HepG2 (cell line): ENCODE results near the gene ARHGAP25. TPM values are rescaled to one million over a fixed set of nuclear protein-coding genes. Genes with fewer than 3 reads are reported as not detected.

Experiments used
- CHD4 ChIP-seq: fragments of 200-600 bp; sonication (generic); IDR thresholded peaks from 2 replicates; pipeline ENCODE4 v1.7.0; 2017; ENCODE audit warnings: mild to moderate bottlenecking, low read length, borderline replicate concordance
- SNAPC2 ChIP-seq: sonication (generic); formaldehyde crosslinking; IDR thresholded peaks from 2 replicates; pipeline ENCODE4 v1.8.1; 2022; ENCODE audit warnings: mild to moderate bottlenecking, missing genetic modification reagents
- SNAPC4 ChIP-seq: sonication (generic); formaldehyde crosslinking; IDR thresholded peaks from 2 replicates; pipeline ENCODE4 v1.4.0; 2020; ENCODE audit warnings: mild to moderate bottlenecking, missing genetic modification reagents
- ZNF343 ChIP-seq: sonication (generic); formaldehyde crosslinking; IDR thresholded peaks from 2 replicates; pipeline ENCODE4 v1.4.0; 2020; ENCODE audit warnings: mild to moderate bottlenecking, missing genetic modification reagents
- ZNF496 ChIP-seq: sonication (generic); formaldehyde crosslinking; IDR thresholded peaks from 2 replicates; pipeline ENCODE4 v1.8.1; 2023; ENCODE audit warnings: mild to moderate bottlenecking, moderate library complexity, missing genetic modification reagents; ENCODE audit not compliant: insufficient replicate concordance
- ZNF609 ChIP-seq: sonication (generic); formaldehyde crosslinking; IDR thresholded peaks from 2 replicates; pipeline ENCODE4 v1.4.0; 2020; ENCODE audit warnings: mild to moderate bottlenecking, missing genetic modification reagents, borderline replicate concordance
- ZNF710 ChIP-seq: sonication (generic); formaldehyde crosslinking; IDR thresholded peaks from 2 replicates; pipeline ENCODE4 v1.5.0; 2020; ENCODE audit warnings: mild to moderate bottlenecking, missing genetic modification reagents, borderline replicate concordance
- polyA plus RNA-seq, 8 experiments: library from polyadenylated mRNA; depleted of rRNA in 3 of 8; stranded (reverse) in 7 of 8; unstranded in 1 of 8; fragments of >200 nt; fragmentation: Illumina TruSeq in 4 of 8; extraction: Trizol in 4 of 8; gene quantifications; 2 replicates each; pipeline versions ENCODE4 v1.2.1 to v1.2.3, GENCODE V29; 2011 to 2016; ENCODE audit warnings: low read depth in 4 of 8, missing spikeins in 1 of 8, mixed read lengths in 1 of 8; ENCODE audit not compliant: insufficient read depth in 1 of 8
- total RNA-seq, 5 experiments: library from RNA; depleted of rRNA; stranded (reverse); fragments of >200 nt; fragmentation: Illumina TruSeq; extraction: Trizol; gene quantifications; 2 replicates each; pipeline ENCODE4 v1.2.3, GENCODE V29; 2016; ENCODE audit warnings: low read depth in 1 of 5

ARHGAP25 gene
- total and polyA plus RNA-seq, 2 of the 13 experiments (the other 11 are each of a cell fraction or from before 2014, with no cell fraction given) = not detected

- TF ChIP-seq ZNF710 (CRISPR knock-in tag) (no peak), SNAPC4 (no peak), ZNF496 (CRISPR knock-in tag) (no peak), ZNF343 (no peak), CHD4 (no peak), ZNF609 (CRISPR knock-in tag) (no peak), SNAPC2 (no peak)
- TF ChIP-seq, all 625 proteins: peak for 0
Observed at GRCh38 chr2:68837861-68838341, 103.3 kb downstream of the ARHGAP25 start (continued).
